HEK293 (cell line): ENCODE data around the gene TFDP3.

Experiments
- CTCF ChIP-seq: fragments of 450-650 bp; formaldehyde crosslinking; IDR thresholded peaks from 2 replicates; pipeline ENCODE4 v1.5.1; 2016; ENCODE audit warnings: missing biosample characterization, missing genetic modification characterization
- KLF1 ChIP-seq: fragments of 450-650 bp; formaldehyde crosslinking; IDR thresholded peaks from 2 replicates; pipeline ENCODE4 v1.5.1; 2016; ENCODE audit warnings: missing biosample characterization, missing genetic modification characterization
- ZNF274 ChIP-seq, 2 experiments: fragments of 200-500 bp in 1 of 2; fragments of 450-650 bp in 1 of 2; sonication (Bioruptor generic) in 1 of 2; formaldehyde crosslinking in 1 of 2; IDR thresholded peaks; 2 replicates each; pipeline versions ENCODE4 v1.5.1 to v1.6.1; 2014 to 2016; ENCODE audit warnings: borderline replicate concordance in 1 of 2, inconsistent platforms in 1 of 2, low read length in 1 of 2, missing biosample characterization in 1 of 2, missing genetic modification characterization in 1 of 2

GRCh38 chrX:133175162-133175561 lies 43.0 kb downstream of the TFDP3 start:
- TF ChIP-seq CTCF (tag by site-specific recombination) (no peak), ZNF274 (IDR thresholded peaks at IDR 0.05; ENCODE audit: low read length) (no peak), ZNF274 (tag by site-specific recombination; IDR thresholded peaks at IDR 0.05; ENCODE audit: borderline replicate concordance) (no peak), KLF1 (tag by site-specific recombination) (no peak)
